ENCODE results near the gene ADAM10.

- no peak for TF ChIP-seq CTCF (IDR thresholded peaks at IDR 0.05)
- no peak for TF ChIP-seq POLR2A (IDR thresholded peaks at IDR 0.05)
Measured at GRCh38 chr15:58626378-58626777, 123.1 kb downstream of the ADAM10 start.

Data from Peyer's patch (tissue), 4 donors.